Activated naive CD8-positive, alpha-beta T cell treated with anti-CD3 and anti-CD28 coated beads, Interleukin-2, amount 50 U/mL, for 24 hours (primary cell): ENCODE results near the gene IL1F10.

Source experiments
- ATAC-seq: fragments of 150-1000 bp; cut with Tn5 transposase; one replicate; pipeline ENCODE4 v1.10.0; 2021
- DNase-seq: peaks from one replicate; pipeline ENCODE4 v3.0.0; 2021
- H3K27ac Mint-ChIP-seq: one replicate; pipeline ENCODE4 v1.8.0; 2021; ENCODE audit warnings: mild to moderate bottlenecking, mixed read lengths
- H3K27me3 Mint-ChIP-seq: one replicate; pipeline ENCODE4 v1.8.0; 2021; ENCODE audit warnings: mixed read lengths
- H3K36me3 Mint-ChIP-seq: one replicate; pipeline ENCODE4 v1.8.0; 2021; ENCODE audit warnings: low read depth, mixed read lengths
- H3K4me1 Mint-ChIP-seq: one replicate; pipeline ENCODE4 v1.8.0; 2021; ENCODE audit warnings: mixed read lengths
- H3K4me3 Mint-ChIP-seq: one replicate; pipeline ENCODE4 v1.8.0; 2021; ENCODE audit warnings: mild to moderate bottlenecking, moderate library complexity, mixed read lengths
- H3K9me3 Mint-ChIP-seq: one replicate; pipeline ENCODE4 v1.8.0; 2021; ENCODE audit warnings: mixed read lengths

The IL1F10 gene

DNA sequence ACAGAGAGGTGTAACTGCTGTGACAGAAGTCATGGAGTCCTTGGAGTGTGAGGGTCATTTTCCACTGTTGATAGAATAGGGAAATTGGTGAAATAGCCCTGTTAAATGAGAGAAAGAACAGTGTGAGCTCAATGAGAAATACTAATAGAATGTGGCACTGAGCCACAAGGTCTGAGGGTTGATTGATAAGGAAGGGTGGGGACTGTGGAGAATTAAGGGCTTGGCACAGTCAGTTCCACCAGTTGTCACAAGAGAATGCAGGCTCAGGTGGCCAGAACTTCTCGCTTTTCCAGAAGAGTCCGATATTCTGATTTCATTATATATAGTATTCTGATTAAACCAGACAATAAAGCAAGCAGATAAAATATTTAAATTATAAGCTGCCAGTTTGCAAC is 50.5 kb downstream of the IL1F10 start:
- H3K27ac Mint-ChIP-seq = peak overlapping the region; percentile 53
- peaks cover 23% of the 10 kb centered on the region for H3K4me1 Mint-ChIP-seq
- no peaks in the 10 kb centered on the region for H3K9me3 Mint-ChIP-seq
- ATAC-seq (no peak), DNase-seq (no peak)
- H3K36me3 Mint-ChIP-seq = no peaks in the 10 kb centered on the region
- peaks cover 8% of the 10 kb centered on the region for H3K27me3 Mint-ChIP-seq
- H3K4me3 Mint-ChIP-seq = no peak overlapping the region

- no peaks in the 10 kb centered on the region for H3K9me3 Mint-ChIP-seq
- H3K27me3 Mint-ChIP-seq = peaks cover 11% of the 10 kb centered on the region
- ATAC-seq = no peak
- no peaks in the 10 kb centered on the region for H3K36me3 Mint-ChIP-seq
- no peak overlapping the region for H3K4me3 Mint-ChIP-seq
- no peak for DNase-seq
- H3K4me1 Mint-ChIP-seq = peaks cover 32% of the 10 kb centered on the region
- H3K27ac Mint-ChIP-seq = no peak overlapping the region
These were observed 51.3 kb downstream of the IL1F10 start for GRCh38 chr2:113119111-113119510.

- H3K4me1 Mint-ChIP-seq = peaks cover 49% of the 10 kb centered on the region
- ATAC-seq = no peak
- peaks cover 11% of the 10 kb centered on the region for H3K27me3 Mint-ChIP-seq
- no peaks in the 10 kb centered on the region for H3K9me3 Mint-ChIP-seq
- H3K4me3 Mint-ChIP-seq = no peak overlapping the region
- no peak overlapping the region for H3K27ac Mint-ChIP-seq
- no peaks in the 10 kb centered on the region for H3K36me3 Mint-ChIP-seq
- no peak for DNase-seq
These were observed 53.1 kb downstream of the IL1F10 start for GRCh38 chr2:113120861-113121260.

- peaks cover 53% of the 10 kb centered on the region for H3K4me1 Mint-ChIP-seq
- no peaks in the 10 kb centered on the region for H3K36me3 Mint-ChIP-seq
- peaks cover 13% of the 10 kb centered on the region for H3K27me3 Mint-ChIP-seq
- ATAC-seq (no peak), DNase-seq (no peak)
- H3K4me3 Mint-ChIP-seq = no peak overlapping the region
- H3K9me3 Mint-ChIP-seq = no peaks in the 10 kb centered on the region
- H3K27ac Mint-ChIP-seq = no peak overlapping the region
These were observed 54.6 kb downstream of the IL1F10 start for GRCh38 chr2:113122364-113122763.

- no peaks in the 10 kb centered on the region for H3K9me3 Mint-ChIP-seq
- H3K4me3 Mint-ChIP-seq = no peak overlapping the region
- H3K4me1 Mint-ChIP-seq = peaks cover 56% of the 10 kb centered on the region
- ATAC-seq (peak; percentile 3), DNase-seq (no peak)
- H3K36me3 Mint-ChIP-seq = no peaks in the 10 kb centered on the region
- peaks cover 13% of the 10 kb centered on the region for H3K27me3 Mint-ChIP-seq
- peak overlapping the region; percentile 47 for H3K27ac Mint-ChIP-seq
These were observed 56.0 kb downstream of the IL1F10 start for GRCh38 chr2:113123726-113124125.

- peaks cover 13% of the 10 kb centered on the region for H3K27me3 Mint-ChIP-seq
- peak overlapping the region; percentile 16 for H3K4me3 Mint-ChIP-seq
- peak; percentile 20 for DNase-seq
- H3K9me3 Mint-ChIP-seq = no peaks in the 10 kb centered on the region
- peak; percentile 67 for ATAC-seq
- H3K27ac Mint-ChIP-seq = peak overlapping the region; percentile 47
- H3K36me3 Mint-ChIP-seq = no peaks in the 10 kb centered on the region
- H3K4me1 Mint-ChIP-seq = peaks cover 56% of the 10 kb centered on the region
These were observed 56.6 kb downstream of the IL1F10 start for GRCh38 chr2:113124181-113124961.
